Endodermal cell (in vitro differentiated cells): ENCODE results near the gene LY86. TPM values are rescaled to one million over a fixed set of nuclear protein-coding genes. Genes with fewer than 3 reads are reported as not detected.
A peak's percentile ranks its signal among the peaks of the same experiment; 100 is the strongest.

Experiments
- DNase-seq: peaks from one replicate; pipeline ENCODE4 v3.0.0-alpha.2; 2017
- H3K27ac ChIP-seq: 2 replicates; pipeline ENCODE4 v1.5.1; 2013; ENCODE audit warnings: mild to moderate bottlenecking, low read depth, low read length, moderate library complexity
- H3K27me3 ChIP-seq: 2 replicates; pipeline ENCODE4 v1.6.1; 2013; ENCODE audit warnings: mild to moderate bottlenecking, low read length, moderate library complexity; ENCODE audit not compliant: insufficient read depth, control insufficient read depth, poor library complexity, severe bottlenecking
- H3K36me3 ChIP-seq: 2 replicates; pipeline ENCODE4 v1.7.0; 2013; ENCODE audit warnings: mild to moderate bottlenecking, low read length, moderate library complexity; ENCODE audit not compliant: control insufficient read depth, insufficient read depth
- H3K4me1 ChIP-seq: one replicate; pipeline ENCODE4 v1.7.0; 2013; ENCODE audit warnings: low read length; ENCODE audit not compliant: control insufficient read depth, insufficient read depth
- H3K4me3 ChIP-seq: 2 replicates; pipeline ENCODE4 v1.5.1; 2013; ENCODE audit warnings: mild to moderate bottlenecking, low read length, moderate library complexity
- H3K9ac ChIP-seq: 2 replicates; pipeline ENCODE4 v1.6.1; 2013; ENCODE audit warnings: mild to moderate bottlenecking, low read length, moderate library complexity; ENCODE audit not compliant: poor library complexity, severe bottlenecking; ENCODE audit errors: extremely low read depth
- H3K9me3 ChIP-seq: 2 replicates; pipeline ENCODE4 v1.6.1; 2013; ENCODE audit warnings: mild to moderate bottlenecking, low read length, moderate library complexity; ENCODE audit not compliant: control insufficient read depth
- H3K27ac Mint-ChIP-seq: 2 replicates; pipeline ENCODE4 v1.8.0; 2020; ENCODE audit warnings: mixed read lengths
- H3K27me3 Mint-ChIP-seq: 2 replicates; pipeline ENCODE4 v1.8.0; 2021; ENCODE audit warnings: mild to moderate bottlenecking, mixed read lengths; ENCODE audit not compliant: insufficient read depth
- H3K36me3 Mint-ChIP-seq: 2 replicates; pipeline ENCODE4 v1.8.0; 2020; ENCODE audit warnings: low read depth, mixed read lengths
- H3K4me1 Mint-ChIP-seq: 2 replicates; pipeline ENCODE4 v1.8.0; 2020; ENCODE audit warnings: mixed read lengths
- H3K4me3 Mint-ChIP-seq: 2 replicates; pipeline ENCODE4 v1.8.0; 2020; ENCODE audit warnings: mild to moderate bottlenecking, moderate library complexity, mixed read lengths
- H3K9me3 Mint-ChIP-seq: 2 replicates; pipeline ENCODE4 v1.8.0; 2020; ENCODE audit warnings: mild to moderate bottlenecking, mixed read lengths
- CTCF ChIP-seq: fragments of 200-600 bp; sonication (generic); conservative IDR thresholded peaks from 2 replicates; pipeline ENCODE4 v1.5.0; 2021; ENCODE audit warnings: antibody characterized with exemption, mild to moderate bottlenecking
- WGBS, 2 experiments: methylation state at CpG; one replicate each; pipeline versions ENCODE4 v1.1.5 to v1.1.7; 2013; ENCODE audit warnings: missing lambda C conversion rate in 2 of 2, mixed read lengths in 1 of 2; ENCODE audit not compliant: insufficient coverage in 1 of 2, insufficient read length in 1 of 2; 5-methylcytosine and 5-hydroxymethylcytosine counted together
- total RNA-seq, 2 donors: library from RNA; stranded (reverse); fragmentation: NEBNext Ultra II Directional in 1 of 2; extraction: Animal tissue kit (Norgen Biotek cat#: 25700) in 1 of 2; gene quantifications; 2 replicates in 1 of 2; 3 replicates in 1 of 2; pipeline ENCODE4 v1.2.1, GENCODE V29; 2021

Gene LY86
- total RNA-seq, 2 donors from 2014 or later: not detected

- H3K9me3 ChIP-seq: no peaks in the 10 kb centered on the region
- no peak for TF ChIP-seq CTCF
- no peak overlapping the region for H3K4me3 Mint-ChIP-seq
- H3K9me3 Mint-ChIP-seq: no peaks in the 10 kb centered on the region
- H3K27me3 Mint-ChIP-seq: peaks cover 8% of the 10 kb centered on the region
- peak; percentile 13 for DNase-seq
- H3K4me1 ChIP-seq: no peaks in the 10 kb centered on the region
- H3K4me1 Mint-ChIP-seq: peaks cover 25% of the 10 kb centered on the region
- no peak overlapping the region for H3K27ac Mint-ChIP-seq
- WGBS, 2 experiments: 93 to 97% methylated on average over 10 to 14 of the region's 14 CpGs
- no peaks in the 10 kb centered on the region for H3K36me3 ChIP-seq
- no peak overlapping the region for H3K27ac ChIP-seq
- no peaks in the 10 kb centered on the region for H3K36me3 Mint-ChIP-seq
- no peak overlapping the region for H3K9ac ChIP-seq
- no peaks in the 10 kb centered on the region for H3K27me3 ChIP-seq
- no peak overlapping the region for H3K4me3 ChIP-seq
Measured at GRCh38 chr6:6596529-6597328, 8.2 kb downstream of the LY86 start.

GRCh38 chr6:6597682-6598081, 9.2 kb downstream of the LY86 start:
- Mint-ChIP-seq H3K27me3 (peaks cover 8% of the 10 kb centered on the region), H3K36me3 (no peaks in the 10 kb centered on the region), H3K9me3 (no peaks in the 10 kb centered on the region), H3K4me1 (peaks cover 18% of the 10 kb centered on the region), H3K4me3 (no peak overlapping the region), H3K27ac (no peak overlapping the region)
- H3K27ac ChIP-seq: no peak overlapping the region
- TF ChIP-seq CTCF: peak; percentile 13
- no peaks in the 10 kb centered on the region for H3K36me3 ChIP-seq
- H3K27me3 ChIP-seq: no peaks in the 10 kb centered on the region
- H3K4me3 ChIP-seq: no peak overlapping the region
- H3K9ac ChIP-seq: no peak overlapping the region
- 78 to 89% methylated on average over 5 of the region's 5 CpGs for WGBS, 2 experiments
- no peaks in the 10 kb centered on the region for H3K4me1 ChIP-seq
- no peak for DNase-seq
- H3K9me3 ChIP-seq: no peaks in the 10 kb centered on the region

GRCh38 chr6:6599468-6599873, 11.0 kb downstream of the LY86 start:
- no peak overlapping the region for H3K27ac ChIP-seq
- no peak overlapping the region for H3K9ac ChIP-seq
- H3K36me3 Mint-ChIP-seq: no peaks in the 10 kb centered on the region
- TF ChIP-seq CTCF: no peak
- no peaks in the 10 kb centered on the region for H3K36me3 ChIP-seq
- no peaks in the 10 kb centered on the region for H3K4me1 ChIP-seq
- H3K4me3 Mint-ChIP-seq: no peak overlapping the region
- no peak for DNase-seq
- no peak overlapping the region for H3K4me3 ChIP-seq
- 88 to 92% methylated on average over 2 to 4 of the region's 4 CpGs for WGBS, 2 experiments
- H3K9me3 Mint-ChIP-seq: no peaks in the 10 kb centered on the region
- H3K4me1 Mint-ChIP-seq: peaks cover 13% of the 10 kb centered on the region
- H3K27me3 ChIP-seq: no peaks in the 10 kb centered on the region
- H3K27ac Mint-ChIP-seq: no peak overlapping the region
- peaks cover 8% of the 10 kb centered on the region for H3K27me3 Mint-ChIP-seq
- no peaks in the 10 kb centered on the region for H3K9me3 ChIP-seq
